SU-DHL-6 (cell line): ENCODE measurements around the gene CMTM5.

Experiments
- EZH2phosphoT487 ChIP-seq: fragments of 200-600 bp; sonication (generic), shearing (Covaris generic); conservative IDR thresholded peaks from 2 replicates; pipeline ENCODE4 v1.6.1; 2018; ENCODE audit warnings: mild to moderate bottlenecking, antibody characterized with exemption, low read length, moderate library complexity, mixed read lengths
- TF ChIP-seq, protein P1 (sequence below): fragments of 200-600 bp; sonication (generic); IDR thresholded peaks from one replicate; pipeline ENCODE4 v1.5.1; 2017; ENCODE audit warnings: antibody characterized with exemption, mild to moderate bottlenecking, low read length, moderate library complexity; ENCODE audit not compliant: insufficient read depth, poor library complexity, severe bottlenecking

DNA sequence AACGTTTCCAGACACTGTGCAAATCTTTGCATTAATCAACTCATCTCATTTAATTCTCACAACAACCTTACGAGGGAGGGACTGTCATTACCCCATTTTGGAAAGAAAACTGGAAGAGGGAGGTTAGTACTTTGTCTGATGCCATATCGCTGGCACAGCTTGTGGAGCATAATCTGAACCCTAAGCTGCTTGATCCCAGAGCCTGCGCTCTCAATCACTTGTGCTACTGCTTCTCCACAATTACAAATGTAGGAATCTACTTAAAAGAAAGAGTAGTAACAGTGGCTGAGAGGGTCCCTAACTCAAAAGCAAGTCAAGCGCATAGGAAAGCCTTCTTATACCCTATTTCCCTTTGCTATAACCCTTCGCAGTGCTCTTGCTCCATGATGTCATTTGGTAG is 15.1 kb upstream of the CMTM5 start:
- TF ChIP-seq, protein P1, sequence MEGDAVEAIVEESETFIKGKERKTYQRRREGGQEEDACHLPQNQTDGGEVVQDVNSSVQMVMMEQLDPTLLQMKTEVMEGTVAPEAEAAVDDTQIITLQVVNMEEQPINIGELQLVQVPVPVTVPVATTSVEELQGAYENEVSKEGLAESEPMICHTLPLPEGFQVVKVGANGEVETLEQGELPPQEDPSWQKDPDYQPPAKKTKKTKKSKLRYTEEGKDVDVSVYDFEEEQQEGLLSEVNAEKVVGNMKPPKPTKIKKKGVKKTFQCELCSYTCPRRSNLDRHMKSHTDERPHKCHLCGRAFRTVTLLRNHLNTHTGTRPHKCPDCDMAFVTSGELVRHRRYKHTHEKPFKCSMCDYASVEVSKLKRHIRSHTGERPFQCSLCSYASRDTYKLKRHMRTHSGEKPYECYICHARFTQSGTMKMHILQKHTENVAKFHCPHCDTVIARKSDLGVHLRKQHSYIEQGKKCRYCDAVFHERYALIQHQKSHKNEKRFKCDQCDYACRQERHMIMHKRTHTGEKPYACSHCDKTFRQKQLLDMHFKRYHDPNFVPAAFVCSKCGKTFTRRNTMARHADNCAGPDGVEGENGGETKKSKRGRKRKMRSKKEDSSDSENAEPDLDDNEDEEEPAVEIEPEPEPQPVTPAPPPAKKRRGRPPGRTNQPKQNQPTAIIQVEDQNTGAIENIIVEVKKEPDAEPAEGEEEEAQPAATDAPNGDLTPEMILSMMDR = no peak
- TF ChIP-seq EZH2phosphoT487 = no peak
